Neural cell (in vitro differentiated cells): ENCODE data around the gene MAD2L2.

Experiments used
- CTCF ChIP-seq: fragments of 450-650 bp; IDR thresholded peaks from 2 replicates; pipeline ENCODE4 v1.5.1; 2014; ENCODE audit warnings: antibody characterized with exemption, mild to moderate bottlenecking, moderate library complexity; ENCODE audit not compliant: poor library complexity, severe bottlenecking
- EZH2 ChIP-seq: fragments of 200-600, 300-800 bp; shearing (Covaris generic), sonication (generic); IDR thresholded peaks from 2 replicates; pipeline ENCODE4 v1.6.1; 2014; ENCODE audit warnings: antibody characterized with exemption, low read length, borderline replicate concordance, mild to moderate bottlenecking; ENCODE audit not compliant: insufficient read depth, poor library complexity, severe bottlenecking

GRCh38 chr1:11719313-11720032 is 38.5 kb upstream of the MAD2L2 start:
- peak; percentile 93 for TF ChIP-seq CTCF
- TF ChIP-seq EZH2, result no peak
